Fibroblast of villous mesenchyme (primary cell): ENCODE results near the gene C2orf49. TPM values are rescaled to one million over a fixed set of nuclear protein-coding genes. Genes with fewer than 3 reads are reported as not detected.

ENCODE experiments used
- DNase-seq: peaks from one replicate; pipeline ENCODE4 v3.0.0-alpha.2; 2010; ENCODE audit warnings: low read depth
- H3K4me3 ChIP-seq: 2 replicates; pipeline ENCODE4 v1.5.1; 2011; ENCODE audit warnings: low read depth, mild to moderate bottlenecking, low read length
- CTCF ChIP-seq: IDR thresholded peaks from 2 replicates; pipeline ENCODE4 v1.5.1; 2012; ENCODE audit warnings: low read depth, mild to moderate bottlenecking, low read length; ENCODE audit not compliant: insufficient read depth
- total RNA-seq: library from RNA; depleted of rRNA; stranded (reverse); fragments of >200 nt; gene quantifications from 2 replicates; pipeline ENCODE4 v1.2.3, GENCODE V29; 2012

The C2orf49 gene
- total RNA-seq, result 12.9 and 23.7 TPM in 2 replicates

GRCh38 chr2:105337122-105338019, at the start of gene C2orf49:
C2orf49 (plus strand) TSS chr2:105337540; CDS start chr2:105337588, 48 bp downstream.
- peak; percentile 88 for DNase-seq
- H3K4me3 ChIP-seq, result peak within 1 kb of the TSS; percentile 92
- no peak for TF ChIP-seq CTCF

- TF ChIP-seq CTCF, result peak; percentile 55
- H3K4me3 ChIP-seq, result no peak overlapping the region
- peak; percentile 61 for DNase-seq
Measured at GRCh38 chr2:105287692-105288091, 49.6 kb upstream of the C2orf49 start.

GRCh38 chr2:105288133-105288532, 49.2 kb upstream of the C2orf49 start:
- no peak for DNase-seq
- no peak for TF ChIP-seq CTCF

GRCh38 chr2:105290981-105291660, 46.2 kb upstream of the C2orf49 start:
- no peak for DNase-seq
- no peak for TF ChIP-seq CTCF
- no peak overlapping the region for H3K4me3 ChIP-seq

More at GRCh38 chr2:105288133-105288532, 49.2 kb upstream of the C2orf49 start:
- no peak overlapping the region for H3K4me3 ChIP-seq

- H3K4me3 ChIP-seq, result no peak overlapping the region
- no peak for TF ChIP-seq CTCF
- no peak for DNase-seq
Measured at GRCh38 chr2:105291981-105292380, 45.4 kb upstream of the C2orf49 start.

GRCh38 chr2:105294046-105294445, 43.3 kb upstream of the C2orf49 start:
- H3K4me3 ChIP-seq, result no peak overlapping the region
- TF ChIP-seq CTCF, result no peak
- DNase-seq, result no peak
